Breast epithelium (tissue), 4 donors: ENCODE results near the gene CFL2. TPM values are rescaled to one million over a fixed set of nuclear protein-coding genes. Genes with fewer than 3 reads are reported as not detected.

Experiments used
- DNase-seq, 2 donors: peaks; one replicate each; pipeline ENCODE4 v3.0.0-alpha.2; 2019; ENCODE audit warnings: low spot score in 2 of 2
- H3K27ac ChIP-seq, 2 donors: fragments of 200-600 bp; sonication (generic) in 1 of 2; one replicate each; pipeline ENCODE4 v1.5.1; 2016 to 2019; ENCODE audit warnings: mild to moderate bottlenecking in 1 of 2
- H3K27me3 ChIP-seq, 2 donors: fragments of 200-600 bp; sonication (generic) in 1 of 2; one replicate each; pipeline versions ENCODE4 v1.5.1 to v1.6.0; 2017 to 2019; ENCODE audit warnings: control low read depth in 1 of 2, mild to moderate bottlenecking in 1 of 2
- H3K36me3 ChIP-seq: fragments of 200-600 bp; one replicate; pipeline ENCODE4 v1.5.1; 2019
- H3K4me1 ChIP-seq, 2 donors: fragments of 200-600 bp; sonication (generic); one replicate each; pipeline ENCODE4 v1.5.1; 2016 to 2019; ENCODE audit warnings: control low read depth in 1 of 2
- H3K4me3 ChIP-seq, 3 donors: fragments of 200-600 bp; sonication (generic); 1 replicate in 2 of 3; 2 replicates in 1 of 3; pipeline ENCODE4 v1.5.1; 2016 to 2019; ENCODE audit warnings: mild to moderate bottlenecking in 3 of 3, moderate library complexity in 2 of 3
- H3K9me3 ChIP-seq, 2 donors: fragments of 200-600 bp; sonication (generic) in 1 of 2; one replicate each; pipeline ENCODE4 v1.5.1; 2016 to 2019; ENCODE audit warnings: control low read depth in 1 of 2
- CTCF ChIP-seq, 3 donors: fragments of 450-650 bp; IDR thresholded peaks; one replicate each; pipeline ENCODE4 v1.5.1; 2016 to 2017; ENCODE audit warnings: antibody characterized with exemption in 3 of 3, mild to moderate bottlenecking in 3 of 3, moderate library complexity in 3 of 3
- POLR2A ChIP-seq: fragments of 450-650 bp; IDR thresholded peaks from one replicate; pipeline ENCODE4 v1.6.1; 2016; ENCODE audit warnings: antibody characterized with exemption, mild to moderate bottlenecking, moderate library complexity
- POLR2AphosphoS5 ChIP-seq, 3 donors: sonication (generic); formaldehyde crosslinking; IDR thresholded peaks; one replicate each; pipeline ENCODE4 v1.6.1; 2017; ENCODE audit warnings: antibody characterized with exemption in 3 of 3
- intact Hi-C: fragments of 100-400 bp; cut with DNase I; formaldehyde crosslinking; loops from one replicate; pipeline ENCODE4 v1.15.1; 2023; ENCODE audit warnings: low total_unique reads
- total RNA-seq, 3 donors: library from RNA; depleted of rRNA; stranded (reverse); fragments of >200 nt; gene quantifications; one replicate each; pipeline ENCODE4 v1.1.0, GENCODE V29; 2016

The CFL2 gene
- total RNA-seq, 3 donors from 2014 or later, result 28.8 to 75.2 (median 34.4) TPM

GRCh38 chr14:34680806-34681479 lies 33.5 kb downstream of the CFL2 start:
- Histone ChIP-seq H3K4me1 (no peaks in the 10 kb centered on the region), H3K4me3 (no peak overlapping the region), H3K27ac (no peak overlapping the region), H3K27me3 (no peaks in the 10 kb centered on the region), H3K36me3 (no peaks in the 10 kb centered on the region), H3K9me3 (no peaks in the 10 kb centered on the region)
- no peak for DNase-seq
- intact Hi-C loops, result no loop called here
- TF ChIP-seq CTCF (IDR thresholded peaks at IDR 0.05) (no peak), POLR2A (no peak), POLR2AphosphoS5 (IDR thresholded peaks at IDR 0.05) (no peak)

GRCh38 chr14:34678735-34679134 lies 35.7 kb downstream of the CFL2 start:
- H3K27me3 ChIP-seq, result no peaks in the 10 kb centered on the region
- H3K36me3 ChIP-seq, result no peaks in the 10 kb centered on the region
- no peak overlapping the region for H3K4me3 ChIP-seq
- intact Hi-C loops, result no loop called here
- no peaks in the 10 kb centered on the region for H3K4me1 ChIP-seq
- H3K27ac ChIP-seq, result no peak overlapping the region
- DNase-seq, result no peak
- TF ChIP-seq POLR2A, result no peak
- no peak for TF ChIP-seq CTCF (IDR thresholded peaks at IDR 0.05)
- TF ChIP-seq POLR2AphosphoS5 (IDR thresholded peaks at IDR 0.05), result no peak
- H3K9me3 ChIP-seq, result no peaks in the 10 kb centered on the region

GRCh38 chr14:34678306-34678705 lies 36.1 kb downstream of the CFL2 start:
- no peaks in the 10 kb centered on the region for H3K27me3 ChIP-seq

GRCh38 chr14:34676516-34677211 lies 37.7 kb downstream of the CFL2 start:
- Histone ChIP-seq H3K9me3 (no peaks in the 10 kb centered on the region), H3K27me3 (no peaks in the 10 kb centered on the region), H3K4me3 (no peak overlapping the region), H3K4me1 (no peaks in the 10 kb centered on the region), H3K27ac (no peak overlapping the region), H3K36me3 (no peaks in the 10 kb centered on the region)
- DNase-seq, result no peak
- intact Hi-C loops, result no loop called here
- TF ChIP-seq CTCF (IDR thresholded peaks at IDR 0.05), result no peak
- TF ChIP-seq POLR2A, result no peak
- TF ChIP-seq POLR2AphosphoS5 (IDR thresholded peaks at IDR 0.05), result no peak

More at GRCh38 chr14:34678306-34678705, 36.1 kb downstream of the CFL2 start:
- H3K27ac ChIP-seq, result no peak overlapping the region
- intact Hi-C loops, result no loop called here
- TF ChIP-seq CTCF (IDR thresholded peaks at IDR 0.05), result no peak
- TF ChIP-seq POLR2AphosphoS5 (IDR thresholded peaks at IDR 0.05), result no peak
- no peak for TF ChIP-seq POLR2A
- no peaks in the 10 kb centered on the region for H3K9me3 ChIP-seq
- DNase-seq, result no peak
- H3K4me3 ChIP-seq, result no peak overlapping the region
- H3K4me1 ChIP-seq, result no peaks in the 10 kb centered on the region
- H3K36me3 ChIP-seq, result no peaks in the 10 kb centered on the region

- Histone ChIP-seq H3K9me3 (no peaks in the 10 kb centered on the region), H3K4me1 (no peaks in the 10 kb centered on the region), H3K4me3 (no peak overlapping the region), H3K27me3 (no peaks in the 10 kb centered on the region), H3K36me3 (no peaks in the 10 kb centered on the region), H3K27ac (no peak overlapping the region)
- intact Hi-C loops, result no loop called here
- TF ChIP-seq CTCF (IDR thresholded peaks at IDR 0.05), result no peak
- no peak for TF ChIP-seq POLR2A
- TF ChIP-seq POLR2AphosphoS5 (IDR thresholded peaks at IDR 0.05), result no peak
- DNase-seq, result no peak
These were observed 40.7 kb downstream of the CFL2 start for GRCh38 chr14:34673702-34674101.
